Measurements from ENCODE around the gene RRP12.

The RRP12 gene

DNA sequence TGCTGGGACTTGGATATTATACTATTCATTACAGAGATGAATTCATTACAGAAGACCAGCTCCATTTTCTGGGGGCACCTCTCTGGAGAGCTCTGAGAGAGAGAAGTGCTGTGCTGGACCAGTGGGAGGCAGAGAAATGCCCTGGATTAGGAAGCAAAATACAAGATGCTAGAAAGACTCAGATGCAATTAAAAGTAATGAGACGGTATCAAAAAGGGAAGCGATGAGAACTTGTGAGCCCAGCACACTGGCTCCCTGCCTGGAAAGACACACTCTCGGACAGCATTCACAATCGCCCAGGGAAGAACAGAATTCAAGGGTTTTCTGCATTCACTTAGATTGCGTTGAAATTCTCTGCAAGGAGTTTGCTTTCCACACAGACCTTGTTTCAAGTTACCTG lies 63.1 kb downstream of the RRP12 start:
- Histone ChIP-seq H3F3A (ENCODE audit: insufficient read depth, low read length) (no peaks in the 10 kb centered on the region), H3K27me3 (ENCODE audit: insufficient read depth, low read length) (no peaks in the 10 kb centered on the region), H3K4me1 (ENCODE audit: insufficient read depth, low read length, severe bottlenecking) (peaks cover 20% of the 10 kb centered on the region), H4K20me1 (ENCODE audit: insufficient read depth, low read length) (no peaks in the 10 kb centered on the region), H3K4me2 (ENCODE audit: low read length) (no peak overlapping the region), H3K36me3 (ENCODE audit: insufficient read depth, low read length) (no peaks in the 10 kb centered on the region), H2AFZ (ENCODE audit: low read length) (no peak overlapping the region), H3K9me3 (ENCODE audit: low read length) (no peaks in the 10 kb centered on the region), H3K4me3 (ENCODE audit: low read depth, low read length, poor library complexity, severe bottlenecking) (no peak overlapping the region), H3K27ac (ENCODE audit: low read depth, low read length, poor library complexity, severe bottlenecking) (no peak overlapping the region), H3K9ac (ENCODE audit: low read length) (no peak overlapping the region), H3K79me2 (ENCODE audit: insufficient read depth, low read length) (no peaks in the 10 kb centered on the region), H3K9me2 (ENCODE audit: low read depth, low read length) (no peaks in the 10 kb centered on the region)
- TF ChIP-seq EZH2 (IDR thresholded peaks at IDR 0.05; ENCODE audit: borderline replicate concordance, low read length): no peak
- TF ChIP-seq, protein P1, sequence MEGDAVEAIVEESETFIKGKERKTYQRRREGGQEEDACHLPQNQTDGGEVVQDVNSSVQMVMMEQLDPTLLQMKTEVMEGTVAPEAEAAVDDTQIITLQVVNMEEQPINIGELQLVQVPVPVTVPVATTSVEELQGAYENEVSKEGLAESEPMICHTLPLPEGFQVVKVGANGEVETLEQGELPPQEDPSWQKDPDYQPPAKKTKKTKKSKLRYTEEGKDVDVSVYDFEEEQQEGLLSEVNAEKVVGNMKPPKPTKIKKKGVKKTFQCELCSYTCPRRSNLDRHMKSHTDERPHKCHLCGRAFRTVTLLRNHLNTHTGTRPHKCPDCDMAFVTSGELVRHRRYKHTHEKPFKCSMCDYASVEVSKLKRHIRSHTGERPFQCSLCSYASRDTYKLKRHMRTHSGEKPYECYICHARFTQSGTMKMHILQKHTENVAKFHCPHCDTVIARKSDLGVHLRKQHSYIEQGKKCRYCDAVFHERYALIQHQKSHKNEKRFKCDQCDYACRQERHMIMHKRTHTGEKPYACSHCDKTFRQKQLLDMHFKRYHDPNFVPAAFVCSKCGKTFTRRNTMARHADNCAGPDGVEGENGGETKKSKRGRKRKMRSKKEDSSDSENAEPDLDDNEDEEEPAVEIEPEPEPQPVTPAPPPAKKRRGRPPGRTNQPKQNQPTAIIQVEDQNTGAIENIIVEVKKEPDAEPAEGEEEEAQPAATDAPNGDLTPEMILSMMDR (IDR thresholded peaks at IDR 0.05; ENCODE audit: low read length): no peak

DNA sequence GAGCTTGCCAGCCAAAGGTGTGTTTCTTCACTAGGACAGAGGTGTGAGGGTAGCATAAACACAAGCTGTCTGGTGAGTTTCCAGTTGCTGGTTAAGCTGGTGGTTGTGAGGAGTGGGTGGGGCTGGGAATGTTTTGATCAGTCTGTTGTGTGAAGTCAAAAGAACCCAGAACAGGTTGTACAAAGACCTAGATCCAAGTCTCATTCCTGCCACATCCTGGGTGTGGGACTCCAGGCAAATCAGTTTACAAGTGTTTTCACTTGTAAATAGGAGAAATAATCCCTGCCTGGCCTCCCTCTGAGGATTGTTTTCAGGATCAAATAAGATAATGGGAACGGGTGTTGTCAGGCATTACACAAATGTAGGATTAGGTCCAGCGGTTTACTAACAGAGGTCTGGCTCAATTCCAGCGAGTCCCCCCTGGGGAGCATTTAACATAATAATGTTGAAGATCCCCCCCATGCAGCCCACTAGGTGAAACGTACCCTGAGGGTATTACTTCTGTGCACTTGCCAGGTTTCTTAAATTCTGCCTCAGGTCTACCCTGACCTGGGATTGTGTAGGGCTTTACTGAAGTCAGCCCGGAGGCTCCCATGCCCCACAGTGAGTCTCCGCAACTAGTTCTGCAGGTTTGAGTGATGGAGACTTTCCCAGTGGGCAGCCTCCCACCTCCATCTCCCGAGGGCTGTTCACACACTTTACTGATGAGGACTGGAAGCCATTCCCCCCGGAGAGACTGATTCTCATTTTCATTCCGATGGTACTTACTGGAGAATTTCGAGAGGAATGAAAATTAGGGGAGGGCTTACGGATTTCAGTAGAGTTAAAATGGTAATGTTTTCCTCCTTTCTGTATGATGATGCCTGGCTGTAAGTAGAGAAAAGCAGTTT lies 64.0 kb downstream of the RRP12 start:
- Histone ChIP-seq H3K9me2 (ENCODE audit: low read depth, low read length) (no peaks in the 10 kb centered on the region), H3F3A (ENCODE audit: insufficient read depth, low read length) (no peaks in the 10 kb centered on the region), H3K9ac (ENCODE audit: low read length) (no peak overlapping the region), H3K9me3 (ENCODE audit: low read length) (no peaks in the 10 kb centered on the region), H4K20me1 (ENCODE audit: insufficient read depth, low read length) (no peaks in the 10 kb centered on the region), H3K4me1 (ENCODE audit: insufficient read depth, low read length, severe bottlenecking) (peaks cover 28% of the 10 kb centered on the region), H2AFZ (ENCODE audit: low read length) (no peak overlapping the region), H3K27ac (ENCODE audit: low read depth, low read length, poor library complexity, severe bottlenecking) (no peak overlapping the region), H3K79me2 (ENCODE audit: insufficient read depth, low read length) (no peaks in the 10 kb centered on the region), H3K27me3 (ENCODE audit: insufficient read depth, low read length) (no peaks in the 10 kb centered on the region), H3K4me2 (ENCODE audit: low read length) (no peak overlapping the region), H3K36me3 (ENCODE audit: insufficient read depth, low read length) (no peaks in the 10 kb centered on the region), H3K4me3 (ENCODE audit: low read depth, low read length, poor library complexity, severe bottlenecking) (no peak overlapping the region)
- TF ChIP-seq, protein P1 (IDR thresholded peaks at IDR 0.05; ENCODE audit: low read length): no peak
- TF ChIP-seq EZH2 (IDR thresholded peaks at IDR 0.05; ENCODE audit: borderline replicate concordance, low read length): no peak

DNA sequence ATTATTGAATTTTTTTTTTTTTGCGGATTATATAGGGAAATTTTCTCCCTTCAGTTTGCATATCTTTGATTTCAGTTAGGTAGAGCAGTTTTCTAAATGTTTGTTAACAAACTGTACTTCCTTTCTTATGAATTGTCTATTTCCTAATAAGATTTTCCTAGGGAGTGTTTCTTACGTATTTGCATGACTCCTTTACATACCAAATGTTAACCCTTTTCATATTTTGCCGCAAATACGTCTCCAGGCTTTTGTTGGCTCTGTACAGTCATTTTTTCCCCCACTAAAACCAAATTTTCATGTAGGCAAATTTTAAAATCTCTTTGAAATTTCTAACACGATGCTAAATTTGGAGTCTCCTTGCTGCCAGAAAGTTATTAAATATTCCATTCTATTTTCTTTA lies 64.7 kb downstream of the RRP12 start:
- no peaks in the 10 kb centered on the region for H4K20me1 ChIP-seq (ENCODE audit: insufficient read depth, low read length)
- H3K4me3 ChIP-seq (ENCODE audit: low read depth, low read length, poor library complexity, severe bottlenecking): no peak overlapping the region
- H3K9me3 ChIP-seq (ENCODE audit: low read length): no peaks in the 10 kb centered on the region
- H3K4me1 ChIP-seq (ENCODE audit: insufficient read depth, low read length, severe bottlenecking): peaks cover 29% of the 10 kb centered on the region
- no peaks in the 10 kb centered on the region for H3K27me3 ChIP-seq (ENCODE audit: insufficient read depth, low read length)
- H3K27ac ChIP-seq (ENCODE audit: low read depth, low read length, poor library complexity, severe bottlenecking): no peak overlapping the region
- H3K36me3 ChIP-seq (ENCODE audit: insufficient read depth, low read length): no peaks in the 10 kb centered on the region
- no peak overlapping the region for H3K9ac ChIP-seq (ENCODE audit: low read length)
- no peak overlapping the region for H3K4me2 ChIP-seq (ENCODE audit: low read length)
- no peaks in the 10 kb centered on the region for H3K9me2 ChIP-seq (ENCODE audit: low read depth, low read length)
- no peaks in the 10 kb centered on the region for H3K79me2 ChIP-seq (ENCODE audit: insufficient read depth, low read length)
- H2AFZ ChIP-seq (ENCODE audit: low read length): no peak overlapping the region
- TF ChIP-seq EZH2 (IDR thresholded peaks at IDR 0.05; ENCODE audit: borderline replicate concordance, low read length): no peak
- TF ChIP-seq, protein P1 (IDR thresholded peaks at IDR 0.05; ENCODE audit: low read length): no peak
- no peaks in the 10 kb centered on the region for H3F3A ChIP-seq (ENCODE audit: insufficient read depth, low read length)

Measured in OCI-LY1 (cell line).